GM13976 (cell line): Measurements from ENCODE around the gene ARRDC1.

ENCODE experiments used
- DNase-seq: peaks from one replicate; pipeline ENCODE4 v3.0.0; 2012; ENCODE audit warnings: low spot score
- CTCF ChIP-seq: IDR thresholded peaks from 2 replicates; pipeline ENCODE4 v1.5.1; 2012; ENCODE audit warnings: borderline replicate concordance, mild to moderate bottlenecking; ENCODE audit not compliant: insufficient read depth; ENCODE audit errors: extremely low read depth, missing control alignments, control extremely low read depth
- in situ Hi-C: fragments of 300-500 bp; cut with MboI; formaldehyde crosslinking; loops from one replicate; pipeline ENCODE4 v1.12.0; 2022; ENCODE audit warnings: low sequenced_read_pairs, mixed read lengths, inconsistent platforms; ENCODE audit not compliant: unreplicated experiment

Gene ARRDC1

GRCh38 chr9:137634016-137634415 lies 28.5 kb downstream of the ARRDC1 start:
- in situ Hi-C loops: no loop called here
- no peak for DNase-seq
- TF ChIP-seq CTCF: no peak

GRCh38 chr9:137638680-137639079 lies 33.2 kb downstream of the ARRDC1 start:
- no peak for DNase-seq
- in situ Hi-C loops: no loop called here
- TF ChIP-seq CTCF: no peak

GRCh38 chr9:137639303-137640051 lies 34.0 kb downstream of the ARRDC1 start:
- TF ChIP-seq CTCF: no peak
- DNase-seq: peak; percentile 73
- in situ Hi-C loops: no loop called here

- in situ Hi-C loops: no loop called here
- no peak for DNase-seq
- TF ChIP-seq CTCF: no peak
Measured at GRCh38 chr9:137640862-137641261, 35.4 kb downstream of the ARRDC1 start.

GRCh38 chr9:137642118-137642601 lies 36.7 kb downstream of the ARRDC1 start:
- TF ChIP-seq CTCF: no peak
- no peak for DNase-seq
- in situ Hi-C loops: no loop called here

- TF ChIP-seq CTCF: no peak
- DNase-seq: no peak
- in situ Hi-C loops: no loop called here
Measured at GRCh38 chr9:137642892-137643291, 37.4 kb downstream of the ARRDC1 start.
